GM19043 (cell line): ENCODE measurements around the gene HMGXB3.

Experiments
- ATAC-seq: cut with Tn5 transposase; IDR thresholded peaks from one replicate; pipeline ENCODE4 v1.9.1; 2021; ENCODE audit warnings: low read depth; ENCODE audit not compliant: unreplicated experiment

The HMGXB3 gene

GRCh38 chr5:150066901-150067396 lies 66.4 kb downstream of the HMGXB3 start:
- ATAC-seq, result peak; percentile 53

- peak; percentile 22 for ATAC-seq
These were observed 66.9 kb downstream of the HMGXB3 start for GRCh38 chr5:150067405-150067960.

DNA sequence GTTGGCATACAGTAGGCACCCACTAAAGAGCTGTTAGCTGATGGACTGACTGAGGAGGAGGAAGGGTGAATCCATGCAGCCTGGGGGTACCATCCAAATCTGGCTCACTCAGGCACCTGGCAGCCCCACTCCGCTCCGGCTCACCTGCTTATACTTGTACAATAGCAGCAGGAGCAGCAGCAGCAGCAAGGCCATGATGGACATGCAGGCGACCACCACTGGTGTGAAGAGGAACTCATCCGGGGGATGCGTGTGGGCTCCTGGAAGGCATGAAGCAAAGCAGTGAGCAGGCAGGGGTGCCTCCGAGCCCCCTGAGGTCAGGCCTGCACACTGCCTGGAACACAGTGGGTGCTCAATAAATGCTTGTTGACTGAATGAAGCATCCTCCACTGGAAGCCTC lies 67.5 kb downstream of the HMGXB3 start:
- ATAC-seq, result no peak

DNA sequence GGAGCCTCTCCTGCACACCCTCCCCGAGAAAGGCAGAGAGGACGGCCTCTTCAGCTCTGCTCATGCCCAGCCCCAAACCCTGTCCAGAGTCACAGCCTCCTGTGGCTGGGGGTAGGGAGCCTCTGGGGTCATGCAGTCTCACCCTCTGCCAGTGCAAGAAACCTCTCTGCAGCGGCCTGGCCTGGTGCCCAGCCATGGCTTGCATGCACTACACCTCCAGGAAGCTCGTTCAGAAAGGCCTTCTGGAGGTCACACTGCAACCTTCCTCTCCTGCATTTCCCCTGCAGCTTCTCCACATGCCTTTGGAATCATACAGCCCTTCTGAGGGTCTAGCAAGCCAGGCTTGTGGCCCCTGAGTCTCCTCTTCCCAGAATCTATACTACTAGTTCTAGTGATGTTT lies 67.9 kb downstream of the HMGXB3 start:
- no peak for ATAC-seq

- no peak for ATAC-seq
These were observed 68.6 kb downstream of the HMGXB3 start for GRCh38 chr5:150068961-150069645.

DNA sequence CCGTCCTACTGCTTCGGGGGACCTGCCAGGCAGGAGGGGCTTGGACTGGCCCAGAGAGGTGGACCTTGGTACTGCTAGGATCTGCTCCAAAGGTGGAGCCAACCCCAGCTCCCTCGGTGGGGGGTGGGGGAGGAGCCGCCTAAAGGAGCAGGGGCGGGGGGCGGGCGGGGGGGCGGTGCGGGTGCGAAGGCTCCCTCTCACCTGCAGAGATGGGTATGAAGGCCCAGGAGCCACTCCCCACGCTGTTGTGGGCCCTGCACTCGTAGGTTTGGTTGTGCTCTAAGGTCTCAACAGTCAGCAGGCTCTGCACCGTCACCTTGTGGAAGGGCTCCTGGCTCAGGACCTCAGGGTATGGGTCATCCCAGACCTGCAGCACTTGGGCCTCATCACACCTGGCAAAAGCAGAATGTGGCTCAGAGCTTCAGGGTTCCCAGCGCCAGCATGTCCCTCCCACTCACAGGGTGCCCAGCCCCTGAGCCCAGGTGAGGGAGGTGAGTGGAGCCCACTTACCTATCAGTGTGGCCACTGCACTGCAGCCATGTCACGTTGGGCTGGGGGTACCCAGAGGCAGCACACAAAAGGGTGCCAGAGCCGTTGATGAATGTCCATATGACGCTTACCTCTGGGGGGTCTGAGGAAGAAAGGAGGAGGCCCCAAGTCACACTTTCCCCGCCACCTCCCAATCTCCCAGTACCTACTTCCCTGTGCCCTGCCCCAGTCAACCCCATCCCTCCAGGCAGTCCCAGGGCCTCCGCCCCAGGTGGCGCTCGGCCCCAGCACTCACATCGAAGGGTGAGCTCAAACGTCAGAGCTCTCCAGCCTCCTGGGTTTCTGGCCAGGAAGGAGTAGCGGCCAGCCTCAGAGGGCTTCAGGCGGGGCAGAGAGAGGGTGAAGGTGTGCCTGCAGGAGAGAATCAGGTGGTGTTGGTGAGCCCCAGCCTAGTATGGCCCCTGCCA lies 69.4 kb downstream of the HMGXB3 start:
- ATAC-seq, result no peak

- no peak for ATAC-seq
These were observed 70.3 kb downstream of the HMGXB3 start for GRCh38 chr5:150070821-150071220.

- no peak for ATAC-seq
These were observed 72.6 kb downstream of the HMGXB3 start for GRCh38 chr5:150073086-150073625.

- ATAC-seq, result no peak
These were observed 73.1 kb downstream of the HMGXB3 start for GRCh38 chr5:150073677-150074076.

GRCh38 chr5:150075233-150075632 lies 74.7 kb downstream of the HMGXB3 start:
- ATAC-seq, result no peak

DNA sequence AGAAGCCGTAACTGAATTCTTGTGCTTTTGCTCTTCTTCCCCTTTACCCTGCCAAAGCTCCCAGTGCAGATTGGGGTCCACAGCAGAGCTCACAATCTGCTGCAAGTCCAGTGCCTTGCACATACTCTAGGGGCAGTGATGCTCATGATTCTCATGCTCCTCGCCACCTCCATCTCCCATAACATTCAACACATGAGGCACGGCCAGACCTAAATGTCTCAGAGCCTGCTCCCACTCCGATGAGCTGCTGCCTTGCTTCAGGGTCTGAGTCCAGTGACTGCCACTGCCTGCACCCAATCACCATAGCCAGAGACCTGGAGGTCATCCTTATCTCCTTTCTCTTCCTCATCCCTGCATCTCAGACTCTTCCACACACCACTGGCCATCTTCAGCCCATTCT lies 75.3 kb downstream of the HMGXB3 start:
- ATAC-seq, result no peak

DNA sequence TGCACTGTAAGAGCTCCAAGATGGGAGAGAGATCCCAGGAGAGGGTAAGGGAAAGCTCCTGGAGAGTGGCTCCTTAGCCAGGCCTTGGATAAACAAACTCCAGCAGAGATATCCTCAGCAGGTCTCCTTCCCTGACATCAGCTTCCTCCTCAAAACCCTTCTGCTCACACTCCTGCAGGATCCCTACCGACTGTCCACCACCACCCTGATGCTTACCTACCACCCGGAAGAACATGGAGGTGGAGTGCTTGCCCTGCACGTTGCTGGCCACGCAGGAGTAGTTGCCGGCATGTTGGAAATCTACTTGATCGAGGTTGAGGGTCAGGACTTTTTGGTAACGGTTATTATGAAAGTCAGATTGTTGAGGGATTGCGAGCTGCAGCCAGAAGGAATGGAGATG lies 76.5 kb downstream of the HMGXB3 start:
- no peak for ATAC-seq

DNA sequence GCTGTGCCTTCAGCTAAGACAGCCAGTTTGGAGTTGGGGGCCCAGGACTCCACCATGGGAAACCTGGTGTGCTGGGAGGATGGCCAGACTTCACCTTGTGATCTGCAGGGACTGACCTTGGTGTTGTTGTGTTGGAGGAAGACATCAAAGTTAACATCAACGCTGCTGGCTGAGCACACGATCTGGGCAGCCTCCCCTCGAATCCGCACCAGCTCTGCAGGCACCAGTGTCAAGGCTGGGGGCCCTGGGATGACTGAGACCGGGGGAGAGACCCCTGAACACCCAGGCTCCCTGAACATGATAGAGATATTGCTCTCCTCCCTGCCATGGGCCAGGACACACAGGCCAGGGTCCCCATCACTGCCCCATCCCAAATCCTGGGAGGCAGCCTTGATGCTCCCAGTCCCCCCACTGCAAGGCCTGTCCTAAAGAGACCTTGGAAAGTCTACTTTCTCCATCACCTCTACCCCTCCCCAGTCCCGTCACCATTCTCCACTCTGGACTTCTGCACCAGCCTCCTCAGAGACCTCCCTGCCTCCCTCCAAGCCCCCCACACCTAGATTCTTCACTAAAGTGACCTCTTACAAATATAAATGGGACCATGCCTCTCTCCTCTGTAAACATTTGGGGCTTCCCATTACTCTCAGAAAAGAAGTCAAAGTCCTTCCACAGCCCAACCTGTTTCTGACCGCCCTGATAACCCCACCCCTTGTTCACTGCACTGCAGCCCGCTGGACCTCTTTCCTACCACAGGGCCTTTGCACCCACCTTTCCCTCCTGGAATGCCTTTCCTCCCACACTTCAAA lies 77.7 kb downstream of the HMGXB3 start:
- ATAC-seq, result no peak

DNA sequence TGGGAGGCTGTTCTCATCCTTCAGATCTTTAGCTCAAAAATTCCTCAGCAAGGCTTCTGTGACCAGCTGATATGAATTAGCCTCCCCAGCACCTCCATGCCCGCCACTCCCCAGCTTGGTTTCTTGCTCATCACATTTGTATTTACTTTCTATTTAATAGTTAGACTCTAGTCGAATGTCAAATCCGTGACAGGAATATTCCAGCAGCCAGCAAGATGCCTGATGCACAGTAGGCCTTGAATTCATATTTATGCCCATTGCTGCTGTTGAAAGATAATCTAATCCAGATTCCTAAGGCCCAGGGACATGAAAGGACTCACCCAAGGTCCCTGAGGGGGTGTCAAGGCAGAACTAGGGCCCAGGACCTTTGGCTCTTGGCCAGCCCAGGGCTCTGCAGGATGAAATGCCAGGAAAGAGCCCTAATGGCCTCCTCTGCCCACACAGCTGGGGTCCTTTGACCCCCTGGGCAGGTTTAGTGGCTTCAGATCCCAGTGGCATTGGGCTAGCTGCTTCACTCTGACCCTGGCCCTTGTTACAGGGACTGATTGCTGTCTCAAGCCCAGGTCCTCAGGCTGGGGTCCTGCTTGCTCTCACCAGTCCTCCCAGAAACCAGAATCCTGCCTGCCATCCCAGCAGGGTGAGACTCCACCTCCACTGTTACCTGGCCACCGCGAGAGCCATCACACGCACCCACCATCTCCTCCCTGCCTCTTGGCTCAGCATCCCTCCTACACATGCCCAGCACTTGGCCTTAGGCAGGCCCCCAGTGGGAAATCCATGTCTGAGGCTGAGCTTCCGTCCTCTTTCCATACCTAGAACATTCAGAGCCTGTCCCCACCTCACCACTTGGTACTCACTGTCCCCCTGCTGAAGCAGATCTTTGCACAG lies 78.5 kb downstream of the HMGXB3 start:
- no peak for ATAC-seq

GRCh38 chr5:150079909-150080461 lies 79.4 kb downstream of the HMGXB3 start:
- no peak for ATAC-seq

- no peak for ATAC-seq
These were observed 80.3 kb downstream of the HMGXB3 start for GRCh38 chr5:150080696-150081435.

DNA sequence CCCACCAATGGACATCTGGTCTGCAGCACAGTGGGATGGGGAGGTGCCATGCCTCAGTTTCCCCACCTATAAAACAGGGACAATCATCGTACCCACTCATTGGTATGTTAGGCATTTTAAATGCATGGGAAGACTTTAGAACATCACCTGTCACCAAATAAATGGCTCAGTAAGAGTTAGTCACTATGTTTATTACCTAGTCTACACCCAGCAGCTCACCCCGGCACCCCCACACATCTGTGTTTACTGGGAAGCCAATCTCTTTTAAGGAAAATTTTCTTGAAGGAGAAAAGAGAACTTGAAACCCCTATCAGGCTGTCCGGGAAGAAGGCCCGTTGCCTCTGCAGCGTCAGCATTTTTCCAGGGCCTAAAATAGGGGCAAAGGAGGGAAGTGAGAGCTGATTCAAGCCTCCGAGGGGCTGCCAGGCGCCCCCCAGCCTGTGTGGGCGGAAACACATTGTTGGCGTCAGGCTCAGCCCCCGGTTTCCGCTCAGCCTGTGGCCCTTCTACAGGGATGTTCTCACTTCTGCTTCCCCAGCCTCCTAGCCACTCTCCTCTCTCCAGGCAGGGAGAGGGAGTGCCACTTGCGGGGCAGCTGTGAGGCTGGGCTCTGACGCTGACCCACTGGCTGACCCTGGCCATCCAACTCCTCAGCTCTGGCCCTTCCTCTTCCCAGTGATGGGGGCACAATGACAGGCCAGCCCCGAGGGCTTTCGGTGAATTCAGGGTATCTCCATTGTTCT lies 81.2 kb downstream of the HMGXB3 start:
- peak; percentile 83 for ATAC-seq

DNA sequence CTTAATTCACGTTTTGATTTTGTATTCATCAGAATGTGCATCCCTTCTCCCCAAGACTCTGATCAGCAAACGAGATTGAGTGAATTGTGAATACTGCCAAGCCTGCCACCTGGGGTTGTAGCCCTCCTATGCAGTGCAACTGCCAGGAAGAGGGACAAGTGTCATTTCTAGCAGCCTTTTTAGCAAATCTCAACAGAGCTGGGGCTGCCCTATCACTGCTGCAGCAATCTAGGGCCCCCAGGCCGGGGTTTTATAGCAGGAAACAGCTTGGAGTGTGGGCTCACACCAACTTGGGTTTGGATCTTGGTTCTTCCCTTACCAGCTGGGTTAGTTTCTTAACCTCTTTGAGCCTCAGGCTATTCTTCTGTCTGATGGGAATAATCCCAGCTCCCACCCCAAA lies 81.8 kb downstream of the HMGXB3 start:
- no peak for ATAC-seq
